ENCODE results near the gene KCNJ12.
"Not testable (repeated sequence)": the region's sequence is repeated elsewhere in the genome, so short reads cannot be mapped to it uniquely, and the experiment has no call there.

KCNJ12 gene

DNA sequence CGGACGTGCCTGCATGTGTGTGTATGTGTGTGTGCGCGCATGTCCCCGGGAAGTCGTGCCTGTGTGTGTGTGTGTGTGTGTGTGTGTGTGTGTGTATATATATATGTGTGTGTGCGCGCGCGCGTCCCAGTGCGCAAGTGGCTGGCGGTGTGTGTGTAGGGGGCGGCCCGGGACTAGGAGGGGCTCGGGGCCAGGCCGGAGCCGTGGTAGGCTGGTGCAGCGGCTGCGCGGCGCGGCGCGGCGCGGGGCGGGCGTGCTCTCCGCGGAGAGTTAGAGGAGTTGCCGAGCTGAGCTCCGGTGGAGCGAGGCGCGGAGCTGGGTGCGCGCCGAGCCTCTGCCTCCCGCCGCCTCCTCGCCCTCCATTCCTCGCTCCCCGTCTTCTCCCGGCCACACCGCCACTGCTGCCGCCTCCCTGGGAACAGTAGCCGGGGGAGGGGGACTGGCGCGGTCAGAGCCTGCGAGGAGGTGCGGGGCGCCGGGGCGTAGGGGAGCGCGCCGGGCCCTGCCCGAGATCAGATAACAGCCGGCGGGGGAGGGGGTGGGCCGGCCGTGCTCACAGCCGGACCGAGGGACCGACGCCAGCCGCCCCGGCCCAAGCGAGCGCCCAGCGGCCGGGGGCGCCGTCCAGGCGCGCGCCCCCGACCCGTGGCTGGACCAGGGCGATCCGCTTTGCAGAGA, at the start of gene KCNJ12:
Gene KCNJ12, plus strand, starts transcription at position 277 of the 678 bp plus-strand sequence. CDS start 38,986 bp downstream, outside the sequence.
- no peaks in the 10 kb centered on the region for H3K36me3 ChIP-seq (ENCODE audit: control insufficient read depth, insufficient read depth, low read length)
- DNase-seq (ENCODE audit: extremely low read depth, insufficient read length): no peak
- TF ChIP-seq, protein P1, sequence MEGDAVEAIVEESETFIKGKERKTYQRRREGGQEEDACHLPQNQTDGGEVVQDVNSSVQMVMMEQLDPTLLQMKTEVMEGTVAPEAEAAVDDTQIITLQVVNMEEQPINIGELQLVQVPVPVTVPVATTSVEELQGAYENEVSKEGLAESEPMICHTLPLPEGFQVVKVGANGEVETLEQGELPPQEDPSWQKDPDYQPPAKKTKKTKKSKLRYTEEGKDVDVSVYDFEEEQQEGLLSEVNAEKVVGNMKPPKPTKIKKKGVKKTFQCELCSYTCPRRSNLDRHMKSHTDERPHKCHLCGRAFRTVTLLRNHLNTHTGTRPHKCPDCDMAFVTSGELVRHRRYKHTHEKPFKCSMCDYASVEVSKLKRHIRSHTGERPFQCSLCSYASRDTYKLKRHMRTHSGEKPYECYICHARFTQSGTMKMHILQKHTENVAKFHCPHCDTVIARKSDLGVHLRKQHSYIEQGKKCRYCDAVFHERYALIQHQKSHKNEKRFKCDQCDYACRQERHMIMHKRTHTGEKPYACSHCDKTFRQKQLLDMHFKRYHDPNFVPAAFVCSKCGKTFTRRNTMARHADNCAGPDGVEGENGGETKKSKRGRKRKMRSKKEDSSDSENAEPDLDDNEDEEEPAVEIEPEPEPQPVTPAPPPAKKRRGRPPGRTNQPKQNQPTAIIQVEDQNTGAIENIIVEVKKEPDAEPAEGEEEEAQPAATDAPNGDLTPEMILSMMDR (IDR thresholded peaks at IDR 0.05; ENCODE audit: insufficient read depth, low read length, poor library complexity, severe bottlenecking): no peak
- no peaks in the 10 kb centered on the region; the same call in none of the 2 replicates for H3K27me3 ChIP-seq (replicated peaks; ENCODE audit: control insufficient read depth, insufficient read depth, low read length)
- no peak within 1 kb of the TSS for H3K4me3 ChIP-seq (replicated peaks; ENCODE audit: low read depth, low read length)

DNA sequence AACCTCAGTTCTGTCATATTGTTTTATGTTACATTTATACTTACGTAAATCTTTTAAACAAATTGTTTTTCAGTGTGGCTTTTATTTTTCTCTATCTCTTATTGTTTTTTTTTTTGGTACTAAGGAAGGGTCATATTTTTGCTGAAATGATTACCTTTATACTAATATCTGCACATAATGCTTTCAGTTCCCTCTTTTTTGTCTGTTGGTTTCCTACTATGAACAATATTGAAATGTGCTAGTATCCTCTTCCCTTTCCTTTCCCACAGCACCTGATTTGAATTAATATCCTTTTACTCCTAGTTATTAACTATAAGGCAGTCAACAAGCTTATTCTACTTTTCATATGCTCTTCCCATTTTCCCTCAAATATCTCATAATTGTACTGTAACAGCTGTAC, 48.2 kb upstream of the KCNJ12 start:
- not testable (repeated sequence) for H3K4me3 ChIP-seq (replicated peaks; ENCODE audit: low read depth, low read length); DNase-seq (ENCODE audit: extremely low read depth, insufficient read length); H3K27me3 ChIP-seq (replicated peaks; ENCODE audit: control insufficient read depth, insufficient read depth, low read length); H3K36me3 ChIP-seq (ENCODE audit: control insufficient read depth, insufficient read depth, low read length)

DNA sequence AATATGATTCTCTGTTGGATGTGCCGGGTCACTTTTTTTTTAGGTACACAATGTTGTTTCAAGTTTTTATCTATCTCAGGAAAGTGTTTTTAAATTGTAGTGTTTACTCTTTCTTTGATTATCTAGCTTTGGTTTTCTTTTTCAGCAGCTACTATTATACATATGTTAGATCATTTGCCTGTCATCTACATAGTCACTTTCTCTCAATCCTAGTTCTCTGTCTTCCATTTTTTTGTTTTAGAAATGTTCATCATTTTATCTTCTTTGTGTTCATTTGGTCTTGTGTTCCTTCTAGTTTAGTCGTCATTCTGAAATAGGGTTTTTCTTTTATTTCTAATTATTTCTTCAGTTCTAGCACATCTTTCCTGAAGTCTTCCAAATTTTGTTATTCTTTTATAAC, 47.4 kb upstream of the KCNJ12 start:
- not testable (repeated sequence) for H3K27me3 ChIP-seq (replicated peaks; ENCODE audit: control insufficient read depth, insufficient read depth, low read length); H3K36me3 ChIP-seq (ENCODE audit: control insufficient read depth, insufficient read depth, low read length); DNase-seq (ENCODE audit: extremely low read depth, insufficient read length); H3K4me3 ChIP-seq (replicated peaks; ENCODE audit: low read depth, low read length)

DNA sequence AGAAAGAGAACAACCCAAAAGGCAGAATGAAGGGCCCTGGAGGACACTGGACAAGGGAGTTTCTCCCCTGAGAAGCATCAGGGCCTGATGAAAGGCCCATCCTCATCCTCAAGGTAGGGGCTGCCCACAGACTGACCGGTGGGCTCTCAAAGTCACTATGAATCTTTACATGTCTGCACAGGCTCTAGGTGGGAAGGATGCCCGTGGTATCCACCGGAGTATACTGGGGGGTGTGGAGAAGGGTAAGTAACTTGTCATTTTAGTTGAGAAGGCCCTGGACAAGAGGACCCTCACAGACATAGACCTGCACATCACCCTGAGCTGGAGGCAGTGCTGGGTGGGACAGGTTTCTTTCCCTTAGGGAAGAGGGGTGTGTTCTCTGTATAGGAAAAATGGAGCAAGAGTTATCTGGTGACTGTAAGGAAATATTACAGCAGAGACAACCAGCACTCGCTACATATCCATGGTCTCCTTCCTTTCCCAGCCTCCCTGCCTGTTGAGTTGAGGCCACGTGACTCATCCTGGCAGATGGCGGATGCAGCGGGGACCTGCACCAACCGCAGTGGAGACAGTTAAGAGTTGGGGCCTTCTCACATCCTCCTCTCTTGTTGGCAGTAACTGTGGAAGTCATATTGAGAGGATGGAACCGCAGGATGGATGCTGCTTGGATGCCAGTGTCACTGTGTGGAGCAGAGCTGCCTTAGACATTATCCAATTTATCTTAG, 45.6 kb upstream of the KCNJ12 start:
- no peaks in the 10 kb centered on the region for H3K27me3 ChIP-seq (replicated peaks; ENCODE audit: control insufficient read depth, insufficient read depth, low read length)
- no peak for DNase-seq (ENCODE audit: extremely low read depth, insufficient read length)
- TF ChIP-seq, protein P1 (IDR thresholded peaks at IDR 0.05; ENCODE audit: insufficient read depth, low read length, poor library complexity, severe bottlenecking): no peak
- no peaks in the 10 kb centered on the region for H3K36me3 ChIP-seq (ENCODE audit: control insufficient read depth, insufficient read depth, low read length)
- H3K4me3 ChIP-seq (replicated peaks; ENCODE audit: low read depth, low read length): no peak overlapping the region

DNA sequence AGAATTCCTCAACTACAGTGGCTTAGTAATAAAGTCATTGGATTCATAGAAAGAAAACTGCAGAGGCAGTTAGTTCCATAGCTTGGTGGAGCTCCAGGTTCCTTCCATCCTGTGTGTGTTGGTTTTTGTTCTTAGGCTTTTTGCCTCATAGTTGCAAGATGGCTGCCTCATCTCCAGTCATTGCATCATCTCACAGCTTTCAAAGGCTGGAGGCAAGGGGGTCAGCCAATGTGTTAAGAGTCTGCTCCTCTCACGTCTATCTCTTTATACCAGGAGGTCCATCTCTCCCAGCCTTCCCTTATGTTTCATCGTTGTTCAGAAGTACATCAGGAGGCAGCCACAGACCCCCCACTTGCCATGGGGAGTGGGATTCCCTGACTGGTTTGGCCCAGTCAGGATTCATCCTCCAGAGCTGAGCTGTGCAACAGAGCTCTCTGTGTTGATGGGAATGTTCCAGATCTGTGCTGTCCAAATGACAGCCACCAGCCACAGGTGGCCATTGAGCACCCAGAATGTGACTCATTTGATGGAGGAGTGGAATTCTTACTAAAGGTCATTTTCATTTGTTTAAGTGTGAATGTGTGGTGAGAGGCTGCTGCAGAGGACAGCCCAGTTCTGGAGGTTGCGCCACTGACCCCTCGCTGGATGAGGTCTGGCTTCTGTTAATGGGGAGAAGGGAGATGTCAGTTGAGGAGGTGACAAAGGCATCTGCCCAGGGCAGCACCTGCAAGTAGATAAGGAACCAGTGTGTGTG, 39.4 kb upstream of the KCNJ12 start:
- not testable (repeated sequence) for H3K36me3 ChIP-seq (ENCODE audit: control insufficient read depth, insufficient read depth, low read length); DNase-seq (ENCODE audit: extremely low read depth, insufficient read length); H3K27me3 ChIP-seq (replicated peaks; ENCODE audit: control insufficient read depth, insufficient read depth, low read length); H3K4me3 ChIP-seq (replicated peaks; ENCODE audit: low read depth, low read length)

DNA sequence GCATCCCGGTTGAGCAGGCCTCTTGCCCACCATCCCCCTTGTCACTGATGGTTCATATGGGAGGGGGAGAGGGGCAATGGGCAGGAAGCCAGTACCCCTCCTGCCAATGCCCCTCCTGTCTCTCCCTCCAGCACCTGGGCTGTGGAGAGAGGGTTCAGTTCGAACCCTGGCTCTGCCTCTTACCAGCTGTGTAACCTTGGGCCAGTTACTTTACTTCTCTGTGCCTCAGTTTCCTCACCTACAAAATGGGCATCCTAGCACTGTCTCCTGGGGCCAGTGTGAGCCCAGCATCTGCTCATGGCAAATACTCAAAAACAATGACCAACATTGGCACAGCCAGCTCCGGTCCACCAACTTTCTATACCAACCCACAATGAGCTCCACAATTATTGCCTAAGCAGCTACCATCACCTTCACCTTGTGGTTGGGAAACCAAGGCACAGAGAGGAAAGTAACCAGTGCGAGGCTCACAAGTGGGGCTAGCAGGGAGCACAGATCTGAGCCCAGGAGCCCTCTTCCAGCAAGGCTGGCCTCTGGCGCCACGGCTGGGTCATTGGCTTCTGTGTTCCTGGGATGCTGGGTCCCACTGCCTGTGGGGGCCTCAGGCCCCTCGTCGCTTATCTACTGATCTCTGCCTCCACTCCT, 38.1 kb upstream of the KCNJ12 start:
- not testable (repeated sequence) for H3K27me3 ChIP-seq (replicated peaks; ENCODE audit: control insufficient read depth, insufficient read depth, low read length); H3K36me3 ChIP-seq (ENCODE audit: control insufficient read depth, insufficient read depth, low read length); H3K4me3 ChIP-seq (replicated peaks; ENCODE audit: low read depth, low read length); DNase-seq (ENCODE audit: extremely low read depth, insufficient read length)

DNA sequence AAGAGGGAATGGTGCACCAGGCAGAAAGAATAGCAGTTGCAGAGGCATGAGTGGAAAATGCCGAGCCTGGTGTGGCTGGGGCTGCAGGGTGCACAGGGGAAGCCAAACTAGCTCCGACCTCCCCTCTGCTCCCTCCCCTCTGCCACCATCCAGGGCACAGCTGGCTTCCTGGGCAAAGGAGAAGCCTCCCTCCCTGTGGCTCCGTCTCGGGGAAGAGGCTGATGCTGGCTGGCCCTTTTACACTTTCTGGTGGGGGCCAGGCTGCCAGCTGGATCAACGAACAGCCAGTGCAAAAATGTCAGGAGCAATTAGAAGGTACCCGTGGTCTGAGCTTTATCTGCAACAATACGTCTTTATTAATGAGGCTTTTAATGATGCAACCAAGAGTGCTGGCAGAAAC, 37.1 kb upstream of the KCNJ12 start:
- no peak for DNase-seq (ENCODE audit: extremely low read depth, insufficient read length)
- Histone ChIP-seq H3K4me3 (replicated peaks; ENCODE audit: low read depth, low read length) (no peak overlapping the region), H3K27me3 (replicated peaks; ENCODE audit: control insufficient read depth, insufficient read depth, low read length) (no peaks in the 10 kb centered on the region; the same call in 1 of the 2 replicates), H3K36me3 (ENCODE audit: control insufficient read depth, insufficient read depth, low read length) (no peaks in the 10 kb centered on the region)
- TF ChIP-seq, protein P1 (IDR thresholded peaks at IDR 0.05; ENCODE audit: insufficient read depth, low read length, poor library complexity, severe bottlenecking): no peak

DNA sequence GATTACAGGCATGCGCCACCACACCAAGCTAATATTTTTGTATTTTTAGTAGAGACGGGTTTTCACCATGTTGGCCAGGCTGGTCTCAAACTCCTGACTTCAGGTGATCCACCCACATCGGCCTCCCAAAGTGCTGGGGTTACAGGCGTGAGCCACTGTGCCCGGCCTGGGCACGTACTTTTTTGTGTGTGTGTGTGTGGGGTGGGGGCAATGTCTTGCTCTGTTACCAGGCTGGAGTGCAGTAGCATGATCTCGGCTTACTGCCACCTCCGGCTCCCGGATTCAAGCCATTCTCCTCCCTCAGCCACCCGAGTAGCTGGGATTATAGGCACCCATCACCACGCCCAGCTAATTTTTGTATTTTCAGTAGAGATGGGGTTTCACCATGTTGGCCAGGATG, 36.6 kb upstream of the KCNJ12 start:
- H3K4me3 ChIP-seq (replicated peaks; ENCODE audit: low read depth, low read length); H3K36me3 ChIP-seq (ENCODE audit: control insufficient read depth, insufficient read depth, low read length); H3K27me3 ChIP-seq (replicated peaks; ENCODE audit: control insufficient read depth, insufficient read depth, low read length); DNase-seq (ENCODE audit: extremely low read depth, insufficient read length): not testable (repeated sequence)

DNA sequence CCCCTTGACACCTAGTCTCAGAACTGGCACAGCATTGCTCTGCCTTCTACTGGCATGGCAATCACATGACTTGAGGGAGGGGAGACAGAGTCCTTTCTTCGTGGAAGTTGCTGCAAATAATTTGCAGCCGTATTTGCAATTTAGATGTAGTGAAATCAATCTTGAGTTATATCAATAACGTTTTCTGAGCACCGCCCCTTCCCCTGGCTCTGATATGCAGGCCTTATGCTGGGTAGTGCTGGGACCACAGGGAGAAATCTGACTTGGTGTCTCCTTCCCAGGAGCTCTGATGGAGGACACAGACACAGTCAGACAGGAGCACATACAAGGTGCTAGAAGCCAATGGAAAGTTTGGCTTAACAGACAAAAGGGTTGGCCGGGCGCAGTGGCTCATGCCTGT, 35.8 kb upstream of the KCNJ12 start:
- H3K36me3 ChIP-seq (ENCODE audit: control insufficient read depth, insufficient read depth, low read length); DNase-seq (ENCODE audit: extremely low read depth, insufficient read length); H3K27me3 ChIP-seq (replicated peaks; ENCODE audit: control insufficient read depth, insufficient read depth, low read length); H3K4me3 ChIP-seq (replicated peaks; ENCODE audit: low read depth, low read length): not testable (repeated sequence)

DNA sequence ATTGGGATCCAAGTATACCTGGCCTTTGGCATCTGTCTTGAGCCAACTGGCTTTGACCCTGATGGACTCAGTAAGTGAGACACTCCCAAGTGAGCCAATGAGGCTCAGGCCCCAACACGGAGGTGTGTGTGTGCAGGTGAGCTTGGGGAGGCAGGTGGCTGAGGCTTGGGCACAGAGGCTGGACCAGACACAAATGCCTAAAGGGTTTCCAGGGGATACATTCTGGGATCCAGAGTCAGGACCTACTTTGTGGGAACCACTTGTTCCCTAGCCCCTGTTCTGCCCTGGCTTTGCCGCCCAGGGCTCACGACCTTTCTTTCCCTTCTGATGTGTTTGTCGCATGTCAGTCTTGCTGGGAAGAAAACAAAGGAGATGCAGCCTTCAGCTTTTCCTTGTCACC, 34.9 kb upstream of the KCNJ12 start:
- not testable (repeated sequence) for H3K27me3 ChIP-seq (replicated peaks; ENCODE audit: control insufficient read depth, insufficient read depth, low read length); DNase-seq (ENCODE audit: extremely low read depth, insufficient read length); H3K4me3 ChIP-seq (replicated peaks; ENCODE audit: low read depth, low read length); H3K36me3 ChIP-seq (ENCODE audit: control insufficient read depth, insufficient read depth, low read length)

All from GM06990 (cell line).